GM21515 (cell line): ENCODE measurements around the gene ORMDL2.

Experiments used
- ATAC-seq: cut with Tn5 transposase; IDR thresholded peaks from one replicate; pipeline ENCODE4 v1.9.1; 2021; ENCODE audit not compliant: unreplicated experiment

ORMDL2 gene, protein sequence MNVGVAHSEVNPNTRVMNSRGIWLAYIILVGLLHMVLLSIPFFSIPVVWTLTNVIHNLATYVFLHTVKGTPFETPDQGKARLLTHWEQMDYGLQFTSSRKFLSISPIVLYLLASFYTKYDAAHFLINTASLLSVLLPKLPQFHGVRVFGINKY

DNA sequence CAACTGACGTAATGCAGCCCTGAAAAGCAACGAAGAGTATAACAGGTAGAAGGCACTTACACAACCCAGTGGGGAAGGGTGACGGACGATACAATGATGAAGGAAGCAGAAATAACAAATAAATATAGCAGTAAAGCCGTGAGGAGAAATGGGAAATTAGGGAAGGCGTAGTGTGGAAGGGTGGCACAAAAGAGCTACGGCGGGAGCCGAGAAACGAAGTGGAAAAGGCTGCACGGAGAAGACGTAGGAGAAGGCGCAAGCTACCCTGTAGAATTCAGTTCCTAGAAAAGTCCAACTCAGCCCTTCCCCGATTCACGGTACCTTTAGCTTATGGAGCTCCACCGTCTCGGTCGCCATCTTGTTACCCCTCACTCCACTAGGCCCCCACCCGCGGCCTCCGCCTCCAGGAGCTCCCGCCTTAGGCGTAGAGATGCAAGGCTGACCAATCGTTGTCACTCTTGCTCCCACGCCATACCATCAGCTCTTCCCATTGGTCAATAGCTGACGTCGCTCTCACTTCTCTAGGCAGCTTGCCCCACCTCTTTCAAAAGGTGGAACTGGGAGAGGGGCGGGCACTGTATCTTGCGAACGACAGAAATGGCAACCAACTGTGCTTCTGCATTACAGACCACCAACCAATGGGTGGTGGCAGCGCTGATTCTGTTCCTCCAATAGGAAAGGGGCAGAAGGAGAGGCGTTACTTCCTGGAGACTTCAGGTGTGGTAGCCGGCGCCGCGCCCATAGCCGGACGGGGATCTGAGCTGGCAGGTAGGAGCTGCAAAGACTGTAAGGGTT lies at the start of gene ORMDL2, which contains the start of gene SARNP:
ORMDL2 (plus strand) TSS at position 697 of the 795 bp plus-strand sequence. CDS start 959 bp downstream, outside the sequence.
SARNP (minus strand) TSS at position 380 of the 795 bp plus-strand sequence; CDS start at position 357, 23 bp downstream.
- ATAC-seq: peak; percentile 96

DNA sequence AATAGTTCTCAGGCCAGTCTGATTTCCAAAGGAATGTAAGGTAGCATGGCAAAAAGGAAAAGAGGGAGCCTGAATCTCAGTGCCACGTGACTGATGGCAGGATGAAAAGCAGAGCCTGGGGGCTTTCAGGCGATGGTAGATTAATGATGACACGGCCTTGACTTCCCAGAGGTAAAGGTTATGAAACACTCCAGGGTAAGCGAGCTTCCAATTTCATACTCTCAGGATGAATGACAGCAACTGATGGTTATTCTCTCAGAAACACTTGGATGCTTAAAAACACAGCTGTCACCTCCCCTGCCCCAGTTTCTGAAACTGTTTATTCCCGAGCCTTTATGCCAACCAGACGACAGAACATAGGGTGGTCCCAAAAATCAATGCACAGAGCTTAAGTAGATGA lies 46.1 kb upstream of the ORMDL2 start:
- ATAC-seq: no peak

DNA sequence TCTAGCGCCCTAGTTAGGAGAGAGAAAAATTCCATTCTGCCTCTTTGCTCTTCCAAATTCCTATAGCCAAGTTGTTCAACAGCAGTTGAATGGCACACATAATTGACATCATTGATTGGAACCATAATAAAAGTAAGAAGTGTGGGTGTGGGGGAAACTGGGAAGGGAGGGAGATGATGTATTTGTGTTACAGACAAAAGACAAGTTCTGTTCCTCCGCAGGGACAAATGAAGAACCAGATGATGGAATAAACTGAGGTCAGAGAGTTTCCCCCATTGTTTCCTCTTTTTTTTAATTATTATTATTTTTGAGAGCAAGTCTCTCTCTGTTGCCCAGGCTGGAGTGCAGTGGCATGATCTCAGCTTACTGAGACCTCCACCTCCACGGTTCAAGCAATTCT lies 40.0 kb upstream of the ORMDL2 start:
- ATAC-seq: no peak

DNA sequence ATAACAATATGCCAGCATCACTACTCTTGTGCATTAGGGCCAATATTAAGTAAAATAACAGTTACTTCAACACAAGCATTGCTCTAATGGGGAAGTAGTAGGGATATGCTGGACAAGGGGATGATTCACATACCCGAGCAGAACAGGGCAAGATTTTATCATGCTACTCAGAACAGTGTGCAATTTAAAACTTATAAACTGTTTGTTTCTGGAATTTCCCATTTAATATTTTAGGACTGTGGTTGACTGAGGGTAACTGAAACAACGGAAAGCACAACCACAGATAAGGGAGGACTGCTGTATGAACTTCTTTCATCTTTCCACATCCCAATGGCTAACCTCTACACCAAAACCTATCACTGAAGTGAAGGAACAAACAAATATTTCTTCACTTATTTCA lies 37.2 kb upstream of the ORMDL2 start:
- ATAC-seq: no peak

DNA sequence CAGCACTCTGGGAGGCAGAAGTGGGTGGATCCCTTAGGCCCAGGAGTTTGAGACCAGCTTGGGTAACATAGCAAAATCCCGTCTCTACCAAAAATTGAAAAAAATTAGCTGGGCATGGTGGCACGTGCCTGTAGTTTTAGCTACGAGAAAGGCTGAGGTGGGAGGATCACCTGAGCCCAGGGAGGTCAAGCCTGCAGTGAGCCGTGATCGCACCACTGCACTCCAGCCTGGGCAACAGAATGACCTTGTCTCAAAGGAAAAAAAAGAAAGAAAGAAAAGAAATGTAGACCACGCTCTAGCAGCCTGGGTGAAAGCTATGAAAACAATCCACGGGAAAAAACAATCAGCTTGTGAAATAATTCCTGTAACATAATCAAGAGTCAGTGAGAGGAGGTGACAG lies 29.3 kb upstream of the ORMDL2 start:
- no peak for ATAC-seq

DNA sequence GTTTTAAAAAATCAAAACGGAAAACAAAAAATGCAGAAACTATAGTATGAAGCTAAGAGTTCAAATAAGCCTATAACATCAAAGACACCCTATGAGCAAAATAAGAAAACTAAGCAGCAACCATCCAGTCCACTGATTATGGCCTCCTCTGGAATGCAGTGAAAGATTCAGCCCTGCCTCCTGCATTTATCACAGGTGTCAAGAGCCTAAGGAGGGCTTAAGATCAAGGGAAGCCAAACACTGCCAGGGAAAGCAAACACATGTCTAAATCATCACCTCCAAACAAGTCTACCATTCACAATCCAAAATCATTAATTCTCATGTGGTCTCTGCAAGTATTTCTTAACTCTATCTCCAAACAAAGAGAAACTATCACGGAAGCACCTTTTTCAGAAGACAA lies 28.7 kb upstream of the ORMDL2 start:
- ATAC-seq: no peak

DNA sequence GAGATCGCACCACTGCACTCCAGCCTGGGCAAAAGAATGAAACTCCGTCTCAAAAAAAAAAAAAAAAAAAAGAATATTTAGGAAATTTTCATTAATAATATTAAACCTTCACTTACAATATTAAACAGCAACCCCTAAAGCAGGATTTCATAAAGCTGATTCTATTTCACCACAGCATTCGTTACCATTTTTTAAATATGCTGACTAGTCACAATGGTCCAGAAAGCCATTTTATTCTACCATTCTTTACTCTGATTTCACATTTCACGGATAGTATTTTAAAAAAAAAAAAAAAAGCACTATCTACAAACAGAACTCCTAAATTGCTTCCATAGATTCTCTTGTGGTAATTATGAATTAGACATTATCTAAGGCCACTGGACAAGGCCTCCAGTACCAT lies 27.9 kb upstream of the ORMDL2 start:
- ATAC-seq: no peak

DNA sequence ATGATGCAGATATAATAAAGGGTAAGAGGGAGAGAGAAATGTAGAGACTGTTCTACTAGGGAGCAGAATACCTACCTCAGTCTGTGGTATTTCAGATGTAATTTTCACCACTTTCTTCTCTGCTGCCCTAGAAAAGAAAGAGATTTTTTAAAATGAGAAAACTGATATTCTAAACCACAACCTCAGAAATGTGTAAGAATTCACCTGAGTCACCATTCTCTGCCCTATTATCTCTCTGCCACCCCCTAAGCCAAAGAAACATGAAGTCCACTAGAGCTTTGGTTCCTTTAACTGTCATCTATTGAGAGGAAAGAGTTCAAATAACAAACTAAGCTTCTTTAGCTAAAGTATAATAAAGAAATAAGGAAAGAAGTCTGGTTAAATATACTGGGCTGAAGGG lies 21.9 kb upstream of the ORMDL2 start:
- no peak for ATAC-seq

DNA sequence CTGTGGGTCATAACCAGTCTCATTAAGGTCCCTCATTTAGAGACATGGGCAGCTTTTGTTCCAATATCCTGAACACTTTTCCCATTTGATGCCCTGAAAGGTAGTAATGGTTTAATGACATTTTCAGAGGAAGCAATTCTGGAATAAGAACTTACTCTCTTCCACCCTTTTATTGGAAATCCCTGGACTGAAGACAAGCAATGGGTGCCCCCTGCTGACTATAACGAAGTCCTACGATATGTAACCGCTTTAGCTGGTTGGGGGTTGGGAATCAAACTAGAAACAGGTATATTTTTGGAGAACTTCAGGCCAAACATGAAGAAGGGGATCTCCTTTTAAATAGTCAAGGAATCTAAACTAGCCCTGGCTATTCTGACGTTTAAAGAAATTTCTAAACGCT lies 20.8 kb upstream of the ORMDL2 start:
- no peak for ATAC-seq

DNA sequence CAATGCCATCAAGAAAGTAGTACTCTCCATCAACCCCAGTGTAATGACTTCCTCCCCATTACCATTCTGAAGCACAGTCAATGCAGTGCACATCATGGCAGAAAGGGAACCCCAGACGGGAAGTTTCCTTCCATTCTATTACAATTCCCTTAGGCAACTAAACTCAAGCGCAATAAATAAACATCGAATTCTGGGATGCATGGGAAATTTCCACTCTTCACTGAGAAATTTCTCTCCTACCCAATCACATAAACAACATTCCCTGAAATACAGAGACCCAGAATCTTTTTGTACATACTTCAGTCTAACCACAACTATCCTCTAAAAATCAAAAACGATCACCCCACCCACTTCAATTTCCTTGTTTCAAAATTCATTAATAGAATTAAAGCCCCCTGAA lies 20.3 kb upstream of the ORMDL2 start:
- ATAC-seq: no peak

DNA sequence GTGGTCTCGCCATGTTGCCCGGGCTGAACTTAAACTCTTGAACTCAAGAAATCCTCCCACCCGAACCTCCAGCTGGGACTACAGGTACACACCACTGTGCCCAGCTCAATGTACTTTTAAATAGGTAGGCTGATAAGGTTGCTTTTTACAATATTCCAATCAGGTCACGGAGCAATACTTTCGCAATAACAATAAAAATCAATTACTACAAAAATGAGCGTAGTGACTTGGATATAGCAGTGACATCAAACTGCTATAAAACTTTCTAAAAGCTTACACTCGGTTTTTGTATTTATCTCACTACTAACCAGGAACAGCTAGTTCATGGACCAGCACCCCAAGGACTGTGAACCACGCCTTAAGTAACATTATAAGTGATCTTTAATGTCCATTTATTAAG lies 10.9 kb upstream of the ORMDL2 start:
- ATAC-seq: no peak

DNA sequence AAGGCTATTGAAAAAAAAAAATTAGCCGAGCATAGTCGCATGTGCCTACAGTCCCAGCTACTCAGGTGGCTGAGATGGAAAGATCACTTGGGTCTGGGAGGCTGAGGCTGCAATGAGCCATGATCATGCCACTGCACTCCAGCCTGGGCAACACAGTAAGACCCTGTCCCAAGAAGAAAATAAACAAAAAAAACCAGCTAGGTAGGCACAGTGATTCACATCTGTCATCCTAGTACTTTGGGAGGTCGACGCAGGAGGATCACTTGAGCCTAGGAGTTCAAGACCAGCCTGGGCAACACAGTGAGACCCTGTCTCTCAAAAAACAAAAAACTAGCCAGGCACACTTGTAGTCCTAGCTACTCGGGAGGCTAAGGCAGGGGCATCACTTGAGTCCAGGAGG lies 8.6 kb upstream of the ORMDL2 start:
- no peak for ATAC-seq

DNA sequence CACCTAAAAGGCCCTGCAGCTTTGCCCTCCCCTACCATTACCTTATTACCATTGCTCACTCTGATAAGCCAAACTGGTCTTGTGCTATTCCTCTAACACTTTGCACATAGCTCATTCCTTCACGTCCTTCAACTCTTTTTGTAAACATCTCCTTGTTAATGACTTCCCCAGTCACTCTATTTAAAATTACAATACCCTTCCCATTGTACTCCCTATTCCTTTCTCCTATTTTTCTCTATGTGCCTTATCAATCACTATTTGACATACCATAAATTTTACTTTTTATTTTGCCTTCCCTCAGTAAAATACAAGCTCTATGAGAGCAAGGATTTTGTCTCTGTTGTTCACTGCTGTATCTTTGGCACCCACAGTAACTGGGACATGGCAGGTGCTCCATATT lies 5.8 kb upstream of the ORMDL2 start:
- ATAC-seq: no peak

DNA sequence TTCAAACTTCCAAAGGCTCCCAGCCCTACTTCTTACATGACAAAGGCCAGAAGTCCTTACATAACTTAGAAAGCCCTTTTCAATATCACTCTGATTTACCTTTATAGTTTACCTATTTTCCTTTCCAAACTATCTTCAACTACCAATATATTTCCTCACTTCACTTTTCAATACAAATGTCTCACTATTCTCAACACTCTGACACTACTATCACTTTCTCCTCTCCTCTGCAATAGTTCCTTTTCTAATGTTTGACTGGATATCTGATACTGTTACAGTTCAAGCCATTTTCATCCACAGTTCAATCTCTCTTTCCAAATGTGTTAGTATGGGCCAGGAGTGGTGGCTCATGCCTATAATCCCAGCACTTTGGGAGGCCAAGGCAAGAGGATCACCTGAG lies 3.6 kb upstream of the ORMDL2 start:
- ATAC-seq: no peak

DNA sequence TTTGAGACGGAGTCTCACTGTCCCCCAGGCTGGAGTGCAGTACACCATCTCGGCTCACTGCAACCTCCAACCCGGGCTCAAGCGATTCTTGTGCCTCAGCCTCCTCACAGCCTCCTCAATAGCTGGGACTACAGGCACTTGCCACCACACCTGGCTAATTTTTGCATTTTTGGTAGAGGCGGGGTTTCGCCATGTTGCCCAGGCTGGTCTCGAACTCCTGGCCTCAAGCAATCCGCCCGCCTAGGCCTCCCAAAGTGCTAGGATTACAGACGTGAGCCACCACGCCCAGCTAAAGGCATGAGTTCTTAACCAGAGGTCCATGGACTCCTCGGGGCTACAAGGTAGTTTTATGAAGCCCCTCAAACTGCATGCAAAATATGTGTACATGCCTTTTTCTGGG lies 2.4 kb upstream of the ORMDL2 start:
- ATAC-seq: no peak

DNA sequence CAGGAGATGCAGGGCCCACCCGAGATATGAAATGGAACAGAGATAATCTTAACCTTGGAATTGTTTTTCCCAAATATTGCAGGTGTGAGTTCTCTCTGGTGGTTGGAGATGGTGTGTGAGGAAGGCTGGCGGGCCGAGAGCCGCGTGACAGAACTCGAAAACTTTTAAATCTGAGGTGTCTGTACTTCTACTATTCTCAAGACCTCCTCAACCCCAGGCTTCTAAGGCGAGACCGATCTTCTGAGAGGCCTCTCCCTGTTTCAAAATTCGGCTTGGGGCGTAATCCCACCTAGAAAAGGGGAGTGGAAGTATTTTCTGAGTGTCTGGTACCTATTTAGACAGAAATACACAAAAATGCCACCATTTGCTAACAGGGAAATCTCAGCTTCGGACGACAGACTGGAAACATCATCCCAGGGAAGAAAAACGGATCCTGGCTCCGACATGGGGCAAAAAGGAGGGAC lies 928 bp upstream of the ORMDL2 start:
- no peak for ATAC-seq

DNA sequence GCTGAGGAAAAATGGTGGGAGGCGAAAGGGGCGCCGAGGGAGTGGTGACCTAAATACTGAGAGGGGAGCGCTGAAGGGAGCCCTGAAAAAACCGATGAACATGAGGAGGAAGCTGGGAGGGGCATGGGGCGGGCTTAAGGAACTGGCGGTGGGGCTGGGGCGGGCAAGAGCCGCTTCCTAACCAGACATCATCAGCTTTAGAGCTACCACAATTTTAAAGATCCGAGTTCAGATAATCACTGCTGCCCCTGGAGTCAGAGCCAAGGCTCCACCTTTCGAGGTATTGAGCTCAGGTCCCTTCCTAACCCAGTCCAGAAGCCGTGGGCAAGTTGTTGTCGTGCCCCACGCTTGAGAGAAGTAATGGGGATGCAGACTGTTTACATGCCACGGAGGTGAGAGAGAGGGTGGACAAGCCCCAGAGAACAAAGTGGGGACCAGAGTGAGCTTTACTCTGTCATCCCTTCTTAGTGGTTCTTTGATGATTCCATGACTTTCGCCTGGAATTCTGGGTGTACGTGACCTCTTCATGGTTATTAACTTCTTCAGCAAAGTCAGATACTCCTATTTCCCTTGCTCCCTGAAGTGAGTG lies 393 bp downstream of the ORMDL2 start:
- ATAC-seq: peak; percentile 27

DNA sequence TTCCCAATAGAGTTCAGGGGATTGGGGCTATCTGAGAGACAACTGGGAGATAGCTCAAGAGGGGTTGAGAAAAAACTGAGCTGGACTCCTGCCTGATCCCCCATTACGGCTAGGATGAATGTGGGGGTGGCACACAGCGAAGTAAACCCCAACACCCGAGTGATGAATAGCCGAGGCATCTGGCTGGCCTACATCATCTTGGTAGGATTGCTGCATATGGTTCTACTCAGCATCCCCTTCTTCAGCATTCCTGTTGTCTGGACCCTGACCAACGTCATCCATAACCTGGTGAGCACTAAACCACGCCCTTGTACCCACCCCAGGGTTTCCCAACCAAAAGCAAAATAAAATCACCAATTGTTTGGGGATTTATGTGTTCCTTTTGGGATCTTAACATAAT lies 1.0 kb downstream of the ORMDL2 start:
- no peak for ATAC-seq

DNA sequence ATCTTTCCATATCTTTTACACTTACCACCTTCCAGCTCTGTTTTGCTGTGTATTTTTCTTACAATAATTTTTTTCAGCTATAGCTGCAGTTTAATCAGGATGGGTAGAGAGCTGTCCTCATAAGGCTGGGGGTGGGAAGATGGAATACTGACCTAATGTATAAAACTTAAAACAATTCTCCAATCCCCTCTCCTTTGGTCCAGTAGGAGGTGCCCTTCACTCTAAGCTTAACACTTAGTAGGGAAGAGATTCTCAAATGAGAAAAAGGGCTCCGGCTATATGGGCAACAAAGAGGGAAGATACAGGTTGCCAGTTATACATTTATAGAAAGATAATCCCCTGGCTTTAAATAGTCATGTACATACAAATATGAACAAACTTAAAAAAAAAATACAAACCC lies 2.8 kb downstream of the ORMDL2 start:
- ATAC-seq: no peak

DNA sequence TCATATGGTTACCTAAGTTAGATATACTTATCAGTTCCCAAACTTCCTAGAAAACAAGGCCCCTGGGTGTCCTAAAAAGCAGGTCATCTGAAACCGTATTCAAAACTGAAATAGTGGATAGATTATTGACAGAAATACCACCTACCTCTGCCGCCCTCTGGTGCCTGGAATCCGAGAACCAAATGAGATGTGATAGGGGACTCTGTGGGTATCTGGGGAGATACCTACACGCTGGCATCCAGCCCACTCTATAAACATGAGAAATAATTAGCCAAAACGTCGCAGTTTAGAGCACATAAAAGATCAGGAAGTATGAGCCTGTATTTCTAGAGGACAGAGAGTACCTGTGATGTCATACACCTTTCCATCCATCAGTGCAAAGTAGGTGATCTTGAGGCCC lies 4.4 kb downstream of the ORMDL2 start:
- no peak for ATAC-seq

DNA sequence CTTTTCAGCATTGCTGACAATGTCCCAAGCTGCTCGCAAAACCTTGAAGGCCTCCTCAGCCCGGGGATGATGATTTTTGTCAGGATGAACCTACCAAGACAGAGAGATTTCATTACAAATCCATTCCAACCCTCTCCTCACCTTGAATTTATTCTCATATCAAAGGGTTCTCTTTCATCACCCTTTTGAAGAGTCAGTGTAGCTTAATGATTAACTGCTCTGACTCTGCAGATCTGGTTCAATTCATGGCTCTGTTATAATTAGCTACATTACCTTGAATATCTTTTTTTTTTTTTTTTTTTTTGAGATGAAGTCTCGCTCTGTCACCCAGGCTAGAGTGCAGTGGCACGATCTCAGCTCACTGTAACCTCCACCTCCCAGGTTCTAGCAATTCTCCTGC lies 5.6 kb downstream of the ORMDL2 start:
- ATAC-seq: no peak

DNA sequence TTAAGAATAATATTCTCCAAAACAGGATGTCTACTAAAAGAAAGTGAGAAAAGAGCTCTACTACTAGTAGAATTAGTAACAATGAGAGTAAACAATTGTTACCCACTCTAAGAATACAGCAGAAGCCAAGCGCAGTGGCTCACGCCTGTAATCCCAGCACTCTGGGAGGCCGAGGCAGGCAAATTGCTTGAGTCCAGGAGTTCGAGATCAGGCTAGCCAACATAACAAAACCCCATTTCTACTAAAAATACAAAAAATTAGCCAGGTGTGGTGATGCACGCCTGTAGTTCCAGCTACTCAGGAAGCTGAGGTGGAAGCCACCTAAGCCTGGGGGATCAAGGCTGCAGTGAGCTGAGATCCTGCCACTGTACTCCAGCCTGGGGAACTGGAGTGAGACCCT lies 6.9 kb downstream of the ORMDL2 start:
- no peak for ATAC-seq
